ENCODE measurements around the gene SEPTIN6.

The SEPTIN6 gene

DNA sequence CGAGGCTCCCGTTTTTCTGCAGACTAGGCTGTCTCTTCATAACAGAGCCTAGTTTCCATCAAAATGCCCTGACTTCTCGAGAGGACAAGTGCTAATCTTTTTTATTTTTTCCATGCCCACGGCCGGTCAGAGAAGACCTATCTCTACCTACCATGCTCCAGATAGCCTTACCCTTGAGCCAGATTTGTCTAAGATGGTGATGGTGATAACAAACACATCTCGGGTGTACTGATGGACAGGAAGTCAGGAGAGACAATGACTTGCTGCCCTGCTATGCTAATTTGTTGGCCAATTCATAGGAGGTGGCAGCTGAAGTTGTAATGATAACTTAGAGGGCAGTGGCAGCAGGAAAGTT, 44.6 kb downstream of the SEPTIN6 start:
- DNase-seq (ENCODE audit: low read depth), result no peak

DNA sequence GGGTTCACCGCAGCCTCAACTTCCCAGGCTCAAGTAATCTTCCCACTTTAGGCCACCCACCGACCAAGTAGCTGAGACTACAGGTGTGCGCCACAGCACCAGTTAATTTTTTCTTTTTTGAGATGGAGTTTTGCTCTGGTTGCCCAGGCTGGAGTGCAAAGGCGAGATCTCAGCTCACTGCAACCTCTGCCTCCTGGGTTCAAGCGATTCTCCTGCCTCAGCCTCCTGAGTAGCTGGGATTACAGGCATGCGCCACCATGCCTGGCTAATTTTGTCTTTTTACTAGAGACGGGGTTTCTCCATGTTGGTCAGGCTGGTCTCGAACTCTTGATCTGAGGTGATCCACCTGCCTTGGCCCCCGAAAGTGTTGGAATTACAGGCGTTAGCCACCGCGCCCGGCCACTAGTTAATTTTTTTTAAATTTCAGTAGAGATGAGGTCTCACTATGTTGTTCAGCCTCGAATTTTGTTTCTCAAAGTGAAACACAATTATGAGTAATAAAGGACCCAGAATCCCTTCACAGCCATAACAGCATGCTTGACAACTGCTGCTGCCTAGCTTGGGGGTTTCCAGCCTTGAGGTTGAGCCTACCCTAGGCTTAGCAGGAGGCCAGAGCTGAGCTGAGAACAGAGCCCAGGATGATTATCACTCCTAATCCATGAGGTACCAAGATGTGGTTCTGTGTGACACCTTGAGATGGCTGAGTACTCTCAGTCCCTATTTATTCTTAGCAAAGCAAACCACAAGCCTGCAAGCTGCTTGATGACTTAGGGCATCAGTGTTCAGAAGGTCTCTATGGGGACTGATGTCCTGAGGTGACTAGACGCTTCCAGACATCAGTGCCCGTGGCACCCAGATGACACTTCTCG, 45.2 kb downstream of the SEPTIN6 start:
- DNase-seq (ENCODE audit: low read depth), result no peak

DNA sequence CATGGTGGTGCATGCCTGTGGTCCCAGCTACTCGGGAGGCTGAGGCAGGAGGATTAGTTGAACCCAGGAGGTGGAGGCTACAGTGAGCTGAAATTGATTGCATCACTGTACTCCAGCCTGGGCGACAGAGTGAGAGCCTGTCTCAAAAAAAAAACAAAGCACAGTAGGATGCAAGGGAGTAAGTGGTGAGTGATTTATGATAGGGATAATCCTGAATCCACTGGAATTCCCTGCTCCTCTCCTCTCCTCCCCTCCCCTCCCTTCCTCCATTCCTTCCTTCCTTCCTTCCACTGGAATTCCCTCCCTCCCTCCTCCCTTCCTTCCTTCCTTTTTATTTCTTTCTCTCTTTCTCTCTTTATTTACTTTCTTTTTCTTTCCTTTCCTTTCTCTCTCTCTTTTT, 45.9 kb downstream of the SEPTIN6 start:
- no peak for DNase-seq (ENCODE audit: low read depth)

DNA sequence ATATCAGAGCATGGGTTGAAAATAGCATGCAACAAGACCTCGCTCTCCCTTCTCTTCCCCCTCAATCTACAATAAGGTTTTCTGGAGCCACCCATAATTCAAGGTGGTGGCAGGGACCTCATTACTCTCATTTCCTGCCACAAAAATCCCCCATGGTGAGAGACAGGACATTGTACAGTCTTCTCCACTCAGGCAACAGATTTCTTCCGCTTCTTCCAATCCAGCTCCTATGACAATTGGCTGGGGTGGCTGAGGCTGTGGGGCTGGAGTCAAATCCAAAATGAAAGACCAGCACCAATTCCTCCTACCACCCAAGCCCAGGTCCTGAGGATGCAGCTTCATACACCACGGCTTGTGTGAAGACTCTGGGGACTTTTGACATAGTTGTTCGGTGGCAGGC, 46.5 kb downstream of the SEPTIN6 start:
- DNase-seq (ENCODE audit: low read depth), result no peak

DNA sequence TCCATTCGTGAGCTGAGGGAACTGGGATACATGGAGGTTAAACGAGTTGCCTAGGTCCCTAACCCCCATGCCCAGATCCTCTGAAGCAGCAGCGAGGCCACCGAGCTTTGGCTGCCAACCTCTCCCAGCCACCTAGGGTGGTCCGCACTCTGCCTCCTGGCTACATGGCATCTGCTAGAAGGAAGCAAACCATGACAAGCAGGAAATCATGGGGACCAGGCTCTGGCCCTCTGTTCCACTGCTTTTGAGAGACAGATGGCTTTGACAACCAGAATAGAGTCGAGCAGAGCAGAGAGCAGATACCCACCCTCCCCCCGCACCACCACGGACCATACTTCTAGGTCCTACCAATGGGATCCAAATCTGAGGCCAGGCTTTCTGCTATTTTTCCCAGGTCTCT, 49.3 kb downstream of the SEPTIN6 start:
- no peak for DNase-seq (ENCODE audit: low read depth)

Data from fibroblast of the conjunctiva (primary cell).